Endodermal cell (in vitro differentiated cells): ENCODE data around the gene LAMTOR1. TPM values are rescaled to one million over a fixed set of nuclear protein-coding genes. Genes with fewer than 3 reads are reported as not detected.
A peak's percentile ranks its signal among the peaks of the same experiment; 100 is the strongest.

Source experiments
- DNase-seq: peaks from one replicate; pipeline ENCODE4 v3.0.0-alpha.2; 2017
- H3K27ac ChIP-seq: 2 replicates; pipeline ENCODE4 v1.5.1; 2013; ENCODE audit warnings: mild to moderate bottlenecking, low read depth, low read length, moderate library complexity
- H3K27me3 ChIP-seq: 2 replicates; pipeline ENCODE4 v1.6.1; 2013; ENCODE audit warnings: mild to moderate bottlenecking, low read length, moderate library complexity; ENCODE audit not compliant: insufficient read depth, control insufficient read depth, poor library complexity, severe bottlenecking
- H3K36me3 ChIP-seq: 2 replicates; pipeline ENCODE4 v1.7.0; 2013; ENCODE audit warnings: mild to moderate bottlenecking, low read length, moderate library complexity; ENCODE audit not compliant: control insufficient read depth, insufficient read depth
- H3K4me1 ChIP-seq: one replicate; pipeline ENCODE4 v1.7.0; 2013; ENCODE audit warnings: low read length; ENCODE audit not compliant: control insufficient read depth, insufficient read depth
- H3K4me3 ChIP-seq: 2 replicates; pipeline ENCODE4 v1.5.1; 2013; ENCODE audit warnings: mild to moderate bottlenecking, low read length, moderate library complexity
- H3K9ac ChIP-seq: 2 replicates; pipeline ENCODE4 v1.6.1; 2013; ENCODE audit warnings: mild to moderate bottlenecking, low read length, moderate library complexity; ENCODE audit not compliant: poor library complexity, severe bottlenecking; ENCODE audit errors: extremely low read depth
- H3K9me3 ChIP-seq: 2 replicates; pipeline ENCODE4 v1.6.1; 2013; ENCODE audit warnings: mild to moderate bottlenecking, low read length, moderate library complexity; ENCODE audit not compliant: control insufficient read depth
- H3K27ac Mint-ChIP-seq: 2 replicates; pipeline ENCODE4 v1.8.0; 2020; ENCODE audit warnings: mixed read lengths
- H3K27me3 Mint-ChIP-seq: 2 replicates; pipeline ENCODE4 v1.8.0; 2021; ENCODE audit warnings: mild to moderate bottlenecking, mixed read lengths; ENCODE audit not compliant: insufficient read depth
- H3K36me3 Mint-ChIP-seq: 2 replicates; pipeline ENCODE4 v1.8.0; 2020; ENCODE audit warnings: low read depth, mixed read lengths
- H3K4me1 Mint-ChIP-seq: 2 replicates; pipeline ENCODE4 v1.8.0; 2020; ENCODE audit warnings: mixed read lengths
- H3K4me3 Mint-ChIP-seq: 2 replicates; pipeline ENCODE4 v1.8.0; 2020; ENCODE audit warnings: mild to moderate bottlenecking, moderate library complexity, mixed read lengths
- H3K9me3 Mint-ChIP-seq: 2 replicates; pipeline ENCODE4 v1.8.0; 2020; ENCODE audit warnings: mild to moderate bottlenecking, mixed read lengths
- CTCF ChIP-seq: fragments of 200-600 bp; sonication (generic); conservative IDR thresholded peaks from 2 replicates; pipeline ENCODE4 v1.5.0; 2021; ENCODE audit warnings: antibody characterized with exemption, mild to moderate bottlenecking
- WGBS, 2 experiments: methylation state at CpG; one replicate each; pipeline versions ENCODE4 v1.1.5 to v1.1.7; 2013; ENCODE audit warnings: missing lambda C conversion rate in 2 of 2, mixed read lengths in 1 of 2; ENCODE audit not compliant: insufficient coverage in 1 of 2, insufficient read length in 1 of 2; 5-methylcytosine and 5-hydroxymethylcytosine counted together
- total RNA-seq, 2 donors: library from RNA; stranded (reverse); fragmentation: NEBNext Ultra II Directional in 1 of 2; extraction: Animal tissue kit (Norgen Biotek cat#: 25700) in 1 of 2; gene quantifications; 2 replicates in 1 of 2; 3 replicates in 1 of 2; pipeline ENCODE4 v1.2.1, GENCODE V29; 2021

LAMTOR1 gene
- total RNA-seq, 2 donors from 2014 or later, result 92.0 to 104 TPM

GRCh38 chr11:72069787-72070251, 33.3 kb downstream of the LAMTOR1 start:
- peak; percentile 65 for DNase-seq
- Histone ChIP-seq H3K27me3 (no peaks in the 10 kb centered on the region), H3K36me3 (peaks cover 14% of the 10 kb centered on the region), H3K9me3 (no peaks in the 10 kb centered on the region), H3K4me3 (no peak overlapping the region), H3K27ac (no peak overlapping the region), H3K9ac (no peak overlapping the region), H3K4me1 (peaks cover 6% of the 10 kb centered on the region)
- no peaks in the 10 kb centered on the region for H3K9me3 Mint-ChIP-seq
- H3K27ac Mint-ChIP-seq, result peak overlapping the region; percentile 67
- H3K27me3 Mint-ChIP-seq, result no peaks in the 10 kb centered on the region
- 40 to 54% methylated on average over 1 to 2 of the region's 2 CpGs for WGBS, 2 experiments
- H3K36me3 Mint-ChIP-seq, result peaks cover 10% of the 10 kb centered on the region
- H3K4me3 Mint-ChIP-seq, result no peak overlapping the region
- peaks cover 45% of the 10 kb centered on the region for H3K4me1 Mint-ChIP-seq
- no peak for TF ChIP-seq CTCF

DNA sequence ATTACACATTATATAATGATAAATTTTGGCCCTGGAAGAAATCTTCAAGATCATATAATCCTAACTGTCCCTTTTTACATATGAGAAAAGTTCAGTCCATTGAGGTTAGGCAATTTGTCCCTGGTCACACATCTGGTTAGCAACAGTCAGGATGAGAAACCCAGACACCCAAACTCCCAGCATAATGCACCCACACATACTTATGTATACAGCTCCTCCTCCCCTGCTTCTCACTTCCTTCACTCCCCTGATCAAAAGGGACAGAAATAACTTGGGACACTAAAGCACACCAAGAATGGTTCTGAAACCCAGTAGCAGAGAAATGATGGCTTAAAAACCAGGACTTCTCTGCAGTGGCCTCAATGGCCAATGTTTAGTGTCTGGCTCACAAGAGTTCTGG, 33.9 kb downstream of the LAMTOR1 start:
- H3K27ac Mint-ChIP-seq, result peak overlapping the region; percentile 26
- H3K9ac ChIP-seq, result no peak overlapping the region
- no peak overlapping the region for H3K4me3 Mint-ChIP-seq
- H3K36me3 Mint-ChIP-seq, result peaks cover 10% of the 10 kb centered on the region
- no peak overlapping the region for H3K4me3 ChIP-seq
- DNase-seq, result no peak
- H3K27me3 Mint-ChIP-seq, result no peaks in the 10 kb centered on the region
- no peak overlapping the region for H3K27ac ChIP-seq
- peaks cover 6% of the 10 kb centered on the region for H3K4me1 ChIP-seq
- no peaks in the 10 kb centered on the region for H3K9me3 ChIP-seq
- H3K36me3 ChIP-seq, result peaks cover 14% of the 10 kb centered on the region
- TF ChIP-seq CTCF, result no peak
- H3K4me1 Mint-ChIP-seq, result peaks cover 45% of the 10 kb centered on the region
- H3K9me3 Mint-ChIP-seq, result no peaks in the 10 kb centered on the region
- H3K27me3 ChIP-seq, result no peaks in the 10 kb centered on the region

- peaks cover 20% of the 10 kb centered on the region for H3K36me3 ChIP-seq
- no peak for TF ChIP-seq CTCF
- H3K9ac ChIP-seq, result no peak overlapping the region
- H3K27ac Mint-ChIP-seq, result peak overlapping the region; percentile 28
- no peaks in the 10 kb centered on the region for H3K27me3 Mint-ChIP-seq
- H3K9me3 Mint-ChIP-seq, result no peaks in the 10 kb centered on the region
- peaks cover 10% of the 10 kb centered on the region for H3K36me3 Mint-ChIP-seq
- peaks cover 6% of the 10 kb centered on the region for H3K4me1 ChIP-seq
- no peaks in the 10 kb centered on the region for H3K27me3 ChIP-seq
- no peak overlapping the region for H3K4me3 ChIP-seq
- DNase-seq, result no peak
- peaks cover 45% of the 10 kb centered on the region for H3K4me1 Mint-ChIP-seq
- H3K9me3 ChIP-seq, result no peaks in the 10 kb centered on the region
- H3K27ac ChIP-seq, result no peak overlapping the region
- H3K4me3 Mint-ChIP-seq, result no peak overlapping the region
These were observed 35.4 kb downstream of the LAMTOR1 start for GRCh38 chr11:72067676-72068075.
